Activated B cell treated with CpG ODN at 0.5 μM for 24 hours (primary cell): Measurements from ENCODE around the gene ARHGAP26. TPM values are rescaled to one million over a fixed set of nuclear protein-coding genes. Genes with fewer than 3 reads are reported as not detected.

Experiments used
- ATAC-seq: fragments of 200-7000 bp; cut with Tn5 transposase; one replicate; pipeline ENCODE4 v1.10.0; 2021; ENCODE audit warnings: low read depth, mild to moderate bottlenecking, moderate library complexity
- CTCF ChIA-PET: fragments of 350-600 bp; sonication (Branson Sonifier 250); formaldehyde crosslinking; loops from one replicate; lab custom pipeline; 2021; ENCODE audit warnings: antibody characterized with exemption; lab: Charles Lee
- POLR2A ChIA-PET: fragments of 350-600 bp; sonication (Branson Sonifier 250); formaldehyde crosslinking; loops from one replicate; lab custom pipeline; 2021; ENCODE audit warnings: antibody characterized with exemption; lab: Charles Lee
- DNase-seq: peaks from one replicate; pipeline ENCODE4 v3.0.0; 2022
- H3K27ac Mint-ChIP-seq: one replicate; pipeline ENCODE4 v1.8.0; 2020; ENCODE audit warnings: mixed read lengths
- H3K27me3 Mint-ChIP-seq: one replicate; pipeline ENCODE4 v1.8.0; 2021; ENCODE audit warnings: mixed read lengths
- H3K36me3 Mint-ChIP-seq: one replicate; pipeline ENCODE4 v1.8.0; 2021; ENCODE audit warnings: low read depth, mixed read lengths
- H3K4me1 Mint-ChIP-seq: one replicate; pipeline ENCODE4 v1.8.0; 2021; ENCODE audit warnings: mixed read lengths
- H3K4me3 Mint-ChIP-seq: one replicate; pipeline ENCODE4 v1.8.0; 2020; ENCODE audit warnings: mild to moderate bottlenecking, mixed read lengths
- H3K9me3 Mint-ChIP-seq: one replicate; pipeline ENCODE4 v1.8.0; 2020; ENCODE audit warnings: mixed read lengths
- intact Hi-C: fragments of 100-400 bp; cut with micrococcal nuclease; formaldehyde crosslinking; loops from one replicate; pipeline ENCODE4 v1.15.1; 2024
- total RNA-seq: library from RNA; stranded (reverse); gene quantifications from 2 replicates; pipeline ENCODE4 v1.2.3, GENCODE V29; 2022
- TF ChIP-seq, protein P1 (sequence below): fragments of 200-600 bp; IDR thresholded peaks from one replicate; pipeline ENCODE4 v1.8.0; 2022; ENCODE audit warnings: antibody characterized with exemption, mild to moderate bottlenecking

ARHGAP26 gene
- total RNA-seq, 1 donor from 2014 or later: 20.9 TPM

GRCh38 chr5:143244000-143244736 lies 474.0 kb downstream of the ARHGAP26 start:
- Mint-ChIP-seq H3K36me3 (no peaks in the 10 kb centered on the region), H3K4me1 (no peaks in the 10 kb centered on the region), H3K27ac (no peak overlapping the region), H3K27me3 (no peaks in the 10 kb centered on the region), H3K4me3 (no peak overlapping the region), H3K9me3 (no peaks in the 10 kb centered on the region)
- ChIA-PET CTCF (no interaction called here), POLR2A (no interaction called here)
- DNase-seq (no peak), ATAC-seq (no peak)
- intact Hi-C loops: no loop called here
- TF ChIP-seq, protein P1, sequence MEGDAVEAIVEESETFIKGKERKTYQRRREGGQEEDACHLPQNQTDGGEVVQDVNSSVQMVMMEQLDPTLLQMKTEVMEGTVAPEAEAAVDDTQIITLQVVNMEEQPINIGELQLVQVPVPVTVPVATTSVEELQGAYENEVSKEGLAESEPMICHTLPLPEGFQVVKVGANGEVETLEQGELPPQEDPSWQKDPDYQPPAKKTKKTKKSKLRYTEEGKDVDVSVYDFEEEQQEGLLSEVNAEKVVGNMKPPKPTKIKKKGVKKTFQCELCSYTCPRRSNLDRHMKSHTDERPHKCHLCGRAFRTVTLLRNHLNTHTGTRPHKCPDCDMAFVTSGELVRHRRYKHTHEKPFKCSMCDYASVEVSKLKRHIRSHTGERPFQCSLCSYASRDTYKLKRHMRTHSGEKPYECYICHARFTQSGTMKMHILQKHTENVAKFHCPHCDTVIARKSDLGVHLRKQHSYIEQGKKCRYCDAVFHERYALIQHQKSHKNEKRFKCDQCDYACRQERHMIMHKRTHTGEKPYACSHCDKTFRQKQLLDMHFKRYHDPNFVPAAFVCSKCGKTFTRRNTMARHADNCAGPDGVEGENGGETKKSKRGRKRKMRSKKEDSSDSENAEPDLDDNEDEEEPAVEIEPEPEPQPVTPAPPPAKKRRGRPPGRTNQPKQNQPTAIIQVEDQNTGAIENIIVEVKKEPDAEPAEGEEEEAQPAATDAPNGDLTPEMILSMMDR: no peak

GRCh38 chr5:143244990-143245389 lies 474.8 kb downstream of the ARHGAP26 start:
- POLR2A ChIA-PET: no interaction called here
- Mint-ChIP-seq H3K4me1 (no peaks in the 10 kb centered on the region), H3K4me3 (no peak overlapping the region), H3K9me3 (no peaks in the 10 kb centered on the region), H3K27ac (no peak overlapping the region), H3K27me3 (no peaks in the 10 kb centered on the region), H3K36me3 (no peaks in the 10 kb centered on the region)
- DNase-seq (no peak), ATAC-seq (no peak)
- CTCF ChIA-PET: no interaction called here
- intact Hi-C loops: no loop called here
- TF ChIP-seq, protein P1: no peak

GRCh38 chr5:143245929-143246561 lies 475.9 kb downstream of the ARHGAP26 start:
- ATAC-seq (no peak), DNase-seq (no peak)
- TF ChIP-seq, protein P1: no peak
- H3K27me3 Mint-ChIP-seq: no peaks in the 10 kb centered on the region
- H3K4me3 Mint-ChIP-seq: no peak overlapping the region
- intact Hi-C loops: no loop called here
- ChIA-PET CTCF (no interaction called here), POLR2A (no interaction called here)
- H3K4me1 Mint-ChIP-seq: no peaks in the 10 kb centered on the region
- H3K27ac Mint-ChIP-seq: no peak overlapping the region
- H3K36me3 Mint-ChIP-seq: no peaks in the 10 kb centered on the region
- no peaks in the 10 kb centered on the region for H3K9me3 Mint-ChIP-seq

DNA sequence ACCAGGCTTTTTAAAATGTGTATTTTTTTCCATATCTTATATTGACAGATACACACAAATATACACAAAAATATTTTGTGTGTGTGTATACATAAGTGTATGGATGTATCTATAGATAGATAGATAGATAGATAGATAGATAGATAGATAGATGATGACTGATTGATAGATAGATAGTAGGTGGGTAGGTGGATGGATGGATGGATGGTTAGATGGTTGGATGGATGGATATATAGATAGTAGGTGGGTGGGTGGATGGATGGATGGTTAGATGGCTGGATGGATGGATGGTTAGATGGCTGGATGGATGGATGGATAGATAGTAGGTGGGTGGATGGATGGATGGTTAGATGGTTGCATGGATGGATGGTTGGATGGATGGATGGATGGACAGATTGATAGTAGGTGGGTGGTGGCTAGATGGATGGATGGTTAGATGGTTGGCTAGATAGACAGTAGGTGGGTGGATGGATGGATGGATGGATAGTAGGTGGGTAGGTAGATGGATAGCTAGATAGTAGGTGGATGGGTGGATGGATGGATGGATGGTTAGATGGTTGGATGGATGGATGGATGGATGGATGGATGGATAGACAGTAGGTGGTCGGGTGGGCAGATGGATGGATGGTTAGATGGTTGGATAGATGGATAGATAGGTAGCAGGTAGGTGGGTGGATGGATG lies 477.1 kb downstream of the ARHGAP26 start:
- peaks cover 7% of the 10 kb centered on the region for H3K4me1 Mint-ChIP-seq
- TF ChIP-seq, protein P1: no peak
- intact Hi-C loops: no loop called here
- DNase-seq (no peak), ATAC-seq (no peak)
- POLR2A ChIA-PET: no interaction called here
- no peak overlapping the region for H3K27ac Mint-ChIP-seq
- no peaks in the 10 kb centered on the region for H3K27me3 Mint-ChIP-seq
- CTCF ChIA-PET: no interaction called here
- H3K4me3 Mint-ChIP-seq: no peak overlapping the region
- no peaks in the 10 kb centered on the region for H3K36me3 Mint-ChIP-seq
- H3K9me3 Mint-ChIP-seq: no peaks in the 10 kb centered on the region

DNA sequence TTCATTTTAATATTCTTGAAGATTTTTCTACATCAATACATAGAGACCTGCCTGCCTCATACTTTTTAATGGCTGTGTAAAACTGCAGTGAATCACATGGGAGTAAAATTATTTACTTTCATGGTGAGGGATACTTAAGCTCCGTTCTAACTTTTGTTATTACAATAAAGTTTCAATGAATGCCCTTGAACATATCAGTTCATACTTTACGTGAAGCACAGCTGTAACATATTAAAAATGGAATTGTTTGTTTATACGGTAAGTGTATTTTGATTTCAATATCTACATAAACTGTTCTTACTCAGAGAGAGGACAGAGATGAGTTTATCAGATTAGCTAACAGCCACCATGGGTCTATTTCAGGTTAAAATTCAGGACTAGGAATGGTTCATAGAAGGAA lies 478.2 kb downstream of the ARHGAP26 start:
- ATAC-seq (no peak), DNase-seq (no peak)
- ChIA-PET POLR2A (no interaction called here), CTCF (interaction anchor here (0.6 kb wide), 1 partner anchor 111 kb away, joined by 3 read pairs; no protein-coding TSS in a partner anchor)
- Mint-ChIP-seq H3K27ac (no peak overlapping the region), H3K9me3 (no peaks in the 10 kb centered on the region), H3K4me1 (peaks cover 12% of the 10 kb centered on the region), H3K4me3 (no peak overlapping the region), H3K27me3 (no peaks in the 10 kb centered on the region), H3K36me3 (no peaks in the 10 kb centered on the region)
- intact Hi-C loops: no loop called here
- TF ChIP-seq, protein P1: no peak
